Pulmonary artery endothelial cell (primary cell): ENCODE data around the gene NEURL1. TPM values are rescaled to one million over a fixed set of nuclear protein-coding genes. Genes with fewer than 3 reads are reported as not detected.
A peak's percentile ranks its signal among the peaks of the same experiment; 100 is the strongest.

Experiments used
- DNase-seq: peaks from one replicate; pipeline ENCODE4 v3.0.0-alpha.2; 2011; ENCODE audit warnings: low read depth, low spot score
- total RNA-seq: library from RNA; depleted of rRNA; stranded (reverse); fragments of >200 nt; gene quantifications from 2 replicates; pipeline ENCODE4 v1.2.3, GENCODE V29; 2014

NEURL1 gene
- total RNA-seq, 1 donor from 2014 or later, result 0.20 TPM

DNA sequence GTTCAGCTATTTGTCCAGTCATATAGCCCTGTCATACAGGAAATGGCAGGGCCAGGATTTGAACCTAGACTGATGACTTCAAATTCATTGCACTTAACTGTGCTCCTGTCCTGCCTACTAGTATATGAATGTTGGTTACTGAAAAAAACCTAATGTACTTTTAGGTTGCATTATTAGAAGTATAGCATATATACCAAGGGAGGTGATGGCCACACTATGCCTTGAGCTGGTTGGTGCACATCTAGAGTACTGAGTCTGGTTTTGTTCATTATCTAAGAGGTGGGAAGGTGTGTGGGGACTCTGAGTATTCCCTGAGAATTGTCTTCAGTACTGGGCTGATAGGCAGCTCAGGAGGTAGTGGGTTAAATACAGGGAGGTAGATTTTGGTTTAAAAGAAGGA, 88.0 kb downstream of the NEURL1 start:
- no peak for DNase-seq

DNA sequence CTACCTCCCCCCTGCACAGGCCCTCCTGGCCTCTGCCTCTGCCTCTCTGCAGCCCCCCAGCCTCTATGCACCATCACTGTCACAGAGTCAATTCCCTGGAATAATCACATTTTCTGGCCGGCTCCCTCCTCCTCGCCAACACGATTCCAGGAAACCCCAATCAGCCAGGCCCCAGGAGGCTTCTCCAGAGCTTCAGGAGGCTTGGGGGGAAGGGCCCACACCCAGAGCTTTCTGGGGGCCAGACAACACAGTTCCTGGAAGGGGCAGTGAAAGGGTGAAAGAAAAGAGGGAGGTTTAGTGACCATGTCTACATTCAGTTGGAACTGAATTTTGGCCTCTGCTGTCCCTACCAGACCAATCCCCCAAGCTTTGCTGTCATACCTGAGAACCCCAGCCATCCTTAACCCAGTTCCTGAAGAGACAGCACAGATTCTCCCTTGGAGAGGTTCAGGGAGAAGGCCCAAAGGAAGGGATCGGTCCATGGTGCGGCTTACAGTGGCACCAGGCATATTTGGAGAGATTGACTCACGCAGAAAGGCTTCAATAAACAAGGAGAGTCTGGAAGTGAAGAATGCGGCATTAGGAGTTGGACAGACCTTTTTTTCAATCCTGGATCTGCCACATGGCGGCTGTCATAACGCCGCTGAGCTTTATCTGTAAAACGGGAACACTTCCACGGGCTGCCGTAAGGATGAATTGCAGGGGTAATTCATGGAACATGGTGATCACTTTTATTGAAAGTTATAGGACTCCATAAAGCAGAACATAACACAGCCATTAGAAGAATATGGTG, 89.0 kb downstream of the NEURL1 start:
- no peak for DNase-seq

DNA sequence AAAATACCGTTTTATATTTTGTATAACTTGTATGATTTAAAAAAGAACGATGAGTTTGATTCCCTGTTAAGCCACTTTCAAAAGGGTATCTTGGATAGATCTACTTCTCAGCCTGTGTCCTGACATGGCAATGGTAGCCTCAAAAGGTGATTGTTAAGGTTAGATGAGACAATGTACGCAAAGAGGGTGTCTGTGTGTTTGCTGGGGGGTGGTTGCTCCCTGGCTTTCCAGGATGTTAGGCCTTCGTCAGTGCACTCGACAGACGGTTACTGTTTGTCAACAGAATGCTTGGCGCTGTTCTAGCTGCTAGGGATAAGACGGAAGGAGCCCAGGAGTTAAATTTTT, 90.3 kb downstream of the NEURL1 start:
- no peak for DNase-seq

- DNase-seq, result no peak
Measured at GRCh38 chr10:103584216-103585010, 90.9 kb downstream of the NEURL1 start.

DNA sequence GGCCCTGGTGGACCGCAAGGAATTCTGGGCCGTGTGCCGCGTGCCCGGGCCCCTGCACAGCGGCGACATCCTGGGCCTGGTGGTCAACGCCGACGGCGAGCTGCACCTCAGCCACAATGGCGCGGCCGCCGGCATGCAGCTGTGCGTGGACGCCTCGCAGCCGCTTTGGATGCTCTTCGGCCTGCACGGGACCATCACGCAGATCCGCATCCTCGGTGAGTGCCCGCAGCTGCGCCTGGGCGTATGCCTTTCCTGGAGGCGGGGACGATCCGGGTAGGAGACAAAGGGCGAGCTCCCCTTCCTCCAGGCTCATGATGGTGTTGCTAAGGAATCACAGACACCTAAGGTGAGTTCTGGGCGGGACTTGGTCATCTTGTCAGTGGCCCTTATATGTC, 91.5 kb downstream of the NEURL1 start:
- DNase-seq, result no peak

- no peak for DNase-seq
Measured at GRCh38 chr10:103587073-103587472, 93.6 kb downstream of the NEURL1 start.

- DNase-seq, result no peak
Measured at GRCh38 chr10:103589074-103589630, 95.6 kb downstream of the NEURL1 start.

GRCh38 chr10:103590060-103590459, 96.6 kb downstream of the NEURL1 start:
- DNase-seq, result no peak

DNA sequence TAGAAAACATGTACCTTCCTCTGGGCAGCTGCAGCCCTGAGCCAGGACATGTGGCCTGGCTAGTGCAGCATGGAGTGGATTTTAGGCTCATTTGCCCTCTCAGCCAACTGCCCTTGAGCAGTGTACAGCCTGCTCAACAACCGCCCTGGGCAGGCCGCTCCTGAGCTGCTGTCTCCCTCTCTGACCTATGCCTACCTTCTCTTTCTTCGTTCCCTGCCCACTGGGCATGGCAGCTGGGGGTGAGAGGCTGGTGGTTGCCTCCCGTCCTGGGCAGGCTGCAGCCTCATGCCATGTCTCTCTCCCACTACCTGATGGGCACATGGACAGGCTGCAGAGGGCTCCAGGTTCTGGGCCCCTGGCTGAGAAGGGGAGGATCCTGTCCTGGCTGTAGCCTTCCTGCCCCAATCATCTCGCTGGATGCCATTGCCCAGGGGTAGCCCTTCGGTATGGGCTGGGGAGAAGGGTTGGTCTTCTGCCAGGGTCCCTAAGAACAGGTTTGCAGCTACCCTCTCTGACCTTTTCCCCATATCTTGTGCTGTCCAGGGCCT, 97.3 kb downstream of the NEURL1 start:
- DNase-seq, result no peak

GRCh38 chr10:103592186-103593021, 98.9 kb downstream of the NEURL1 start:
- DNase-seq, result no peak

- no peak for DNase-seq
Measured at GRCh38 chr10:103593022-103593570, 99.6 kb downstream of the NEURL1 start.

GRCh38 chr10:103595933-103596726, 102.6 kb downstream of the NEURL1 start:
- no peak for DNase-seq

GRCh38 chr10:103597003-103597402, 103.5 kb downstream of the NEURL1 start:
- no peak for DNase-seq

GRCh38 chr10:103598654-103599115, 105.2 kb downstream of the NEURL1 start:
- DNase-seq, result peak; percentile 36

DNA sequence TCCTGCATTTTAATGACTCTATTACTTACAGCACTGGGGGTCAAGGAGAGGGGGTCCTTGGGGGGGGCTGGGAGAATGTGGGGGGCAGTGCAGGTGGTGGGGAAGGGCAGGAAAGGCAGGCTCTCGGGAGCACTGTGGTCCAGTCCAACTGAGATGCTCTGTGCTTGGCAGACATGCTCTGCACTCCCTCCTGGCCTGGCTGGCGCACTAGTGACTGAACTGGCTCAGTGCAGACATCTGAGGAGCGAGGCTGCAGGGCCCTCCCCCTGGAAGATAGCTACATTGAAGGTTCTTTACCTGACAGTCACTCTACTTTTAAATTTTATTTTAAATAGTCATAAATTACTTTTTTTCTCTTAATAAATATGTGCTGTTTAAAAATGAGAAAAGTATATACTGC, 105.7 kb downstream of the NEURL1 start:
- DNase-seq, result no peak

DNA sequence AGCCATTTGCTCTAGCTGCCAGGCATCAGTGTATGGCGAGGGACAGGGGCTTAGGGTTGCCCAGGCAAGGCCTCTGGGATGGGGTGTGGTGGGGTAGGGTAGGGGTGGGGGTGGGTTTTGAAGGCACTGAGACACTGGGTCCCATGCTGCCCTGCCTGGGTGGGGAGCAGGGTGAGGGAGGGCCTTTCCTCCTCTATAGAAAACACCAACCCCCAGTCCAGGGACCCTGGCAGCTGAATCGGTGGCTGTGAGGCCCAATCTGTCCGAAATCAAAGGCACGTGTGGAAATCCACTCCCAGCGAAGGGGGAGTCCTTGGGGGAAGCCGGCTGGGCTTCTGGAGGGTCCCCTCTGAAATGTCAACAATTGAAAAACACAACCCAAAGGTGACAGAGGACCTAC, 106.4 kb downstream of the NEURL1 start:
- DNase-seq, result no peak

DNA sequence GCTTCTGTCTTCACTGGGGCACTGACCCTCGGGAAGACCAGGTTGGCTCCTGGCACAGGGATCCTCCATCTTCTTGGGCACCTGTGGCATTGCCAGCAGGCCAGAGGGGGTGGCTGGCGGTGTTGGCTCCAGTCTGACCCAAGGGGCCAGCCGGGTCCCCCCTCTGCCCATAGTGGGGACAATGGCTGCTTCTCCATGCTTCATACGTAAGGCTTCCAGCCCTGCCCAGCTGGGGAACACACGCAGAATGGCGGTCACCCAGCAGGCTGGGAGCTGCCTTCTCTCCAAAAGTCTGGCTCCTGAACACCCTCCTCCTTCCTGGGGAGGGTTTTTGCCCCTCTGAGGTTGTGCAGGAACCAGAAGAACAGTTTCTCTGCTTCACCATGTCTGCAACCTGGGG, 106.8 kb downstream of the NEURL1 start:
- no peak for DNase-seq

DNA sequence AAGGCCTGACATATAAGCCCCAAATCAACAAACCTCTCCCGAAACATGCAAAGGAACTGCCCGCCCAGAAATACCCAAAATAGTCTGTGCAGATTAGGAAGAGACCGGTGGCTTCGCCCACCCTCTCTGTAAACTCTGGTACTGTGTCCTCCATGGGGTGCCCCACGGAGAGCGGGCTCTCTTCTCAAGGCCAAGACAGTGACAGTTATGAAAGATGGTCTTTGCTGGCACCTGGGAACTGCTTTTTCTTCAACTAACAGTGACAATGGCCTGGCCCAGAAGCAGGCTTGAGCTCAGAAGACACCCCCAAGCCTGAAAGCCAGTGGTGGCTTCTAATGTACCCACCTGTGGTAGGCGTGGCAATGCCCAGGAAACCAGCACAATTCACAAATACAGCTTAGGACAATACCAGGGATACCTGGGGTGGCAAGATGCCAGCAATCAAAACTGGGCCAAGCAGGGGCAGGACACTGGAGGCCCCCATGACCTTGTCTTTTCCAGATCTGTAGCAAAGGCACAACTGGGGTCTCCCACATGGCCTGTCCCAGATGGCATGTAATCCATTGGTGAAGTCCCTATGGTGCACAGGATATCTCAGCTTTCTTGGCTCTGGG, 107.6 kb downstream of the NEURL1 start:
- no peak for DNase-seq

GRCh38 chr10:103602028-103602851, 108.7 kb downstream of the NEURL1 start:
- DNase-seq, result no peak
